Occipital lobe (tissue), 2 donors: ENCODE measurements around the gene OR2AE1. TPM values are rescaled to one million over a fixed set of nuclear protein-coding genes. Genes with fewer than 3 reads are reported as not detected.

Experiments
- DNase-seq: peaks from one replicate; lab custom pipeline; 2025; lab: John Stamatoyannopoulos, UW
- total RNA-seq: library from RNA; depleted of rRNA; stranded (reverse); fragments of >200 nt; gene quantifications from one replicate; pipeline ENCODE4 v1.2.3, GENCODE V29; 2014

OR2AE1 gene
- total RNA-seq, 1 donor from 2014 or later = not detected

GRCh38 chr7:99860281-99861127, 16.3 kb downstream of the OR2AE1 start:
- no peak for DNase-seq

DNA sequence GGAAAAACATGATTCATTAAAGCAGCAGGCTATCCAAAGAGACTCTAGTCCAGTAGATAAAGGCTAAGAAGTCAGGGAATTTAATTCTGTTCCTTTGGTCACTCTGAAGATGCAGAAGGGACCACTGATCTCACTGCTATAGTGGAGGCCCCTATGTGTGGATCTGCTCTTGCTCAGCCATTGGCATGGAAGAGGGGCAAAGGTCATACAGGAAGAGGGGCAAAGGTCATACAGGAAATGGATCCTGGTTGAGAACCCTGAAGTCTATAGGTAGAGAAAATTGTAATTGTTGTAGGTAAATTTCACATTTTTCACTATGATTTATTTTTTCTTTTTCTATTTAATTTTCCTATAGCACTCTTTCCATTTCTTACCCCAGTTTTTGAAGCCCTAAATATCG, 21.6 kb downstream of the OR2AE1 start:
- DNase-seq = no peak

GRCh38 chr7:99848420-99849216, 28.2 kb downstream of the OR2AE1 start:
- no peak for DNase-seq

DNA sequence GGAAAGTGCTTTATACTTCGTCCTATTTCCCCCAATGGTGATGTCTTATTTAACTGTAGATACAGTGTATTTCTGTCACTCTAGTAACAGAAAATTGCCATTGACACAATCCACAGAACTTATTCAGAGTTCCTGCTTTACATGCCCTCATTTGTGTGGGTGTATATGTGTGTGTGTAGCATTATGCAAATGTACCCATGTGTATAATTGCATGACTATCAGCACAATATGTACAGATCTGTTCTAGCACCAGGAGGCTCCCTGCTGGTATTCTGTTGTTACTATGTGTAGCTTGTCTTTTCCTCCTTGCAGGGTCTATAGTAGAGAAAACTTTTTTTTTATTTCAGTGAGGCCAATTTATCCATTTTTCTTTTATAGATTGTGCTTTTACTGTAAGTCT, 32.5 kb downstream of the OR2AE1 start:
- DNase-seq = no peak

DNA sequence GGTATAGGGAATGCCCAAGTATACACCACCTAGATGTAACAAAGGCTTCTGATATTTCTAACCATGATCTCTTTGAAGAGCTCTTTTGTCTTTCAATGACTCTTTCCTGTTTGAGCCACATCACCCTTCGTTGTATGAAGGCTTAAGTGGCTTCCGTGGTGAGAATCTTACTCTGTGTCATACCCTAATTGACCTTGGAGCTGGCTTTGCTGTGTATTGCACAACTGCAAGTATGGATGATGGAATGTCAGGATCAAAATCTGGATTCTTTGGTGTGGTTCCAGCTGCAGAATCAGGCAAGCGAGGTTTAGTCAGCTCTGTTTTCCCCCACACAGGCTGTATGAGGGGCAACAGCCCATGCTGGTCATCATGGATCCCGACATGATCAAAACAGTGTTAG, 33.0 kb downstream of the OR2AE1 start:
- DNase-seq = no peak

DNA sequence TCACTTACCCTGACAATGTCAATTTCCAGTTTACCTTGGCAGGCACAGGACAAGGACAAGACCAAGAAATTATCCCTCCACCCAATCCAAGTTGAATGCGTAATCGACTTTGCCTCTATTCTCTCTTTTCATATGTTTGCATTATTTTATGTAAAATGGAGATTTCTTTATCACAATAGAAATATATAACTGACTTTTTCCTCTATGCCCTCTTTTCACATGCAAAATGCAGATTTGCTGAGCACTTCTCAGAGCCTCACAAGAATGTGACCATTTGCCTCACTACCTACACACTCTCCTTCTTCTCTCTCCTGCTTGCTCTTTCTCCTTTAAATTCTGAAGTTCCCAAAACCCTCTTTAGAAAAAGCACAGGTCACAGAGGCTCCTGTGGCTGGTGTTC, 33.9 kb downstream of the OR2AE1 start:
- DNase-seq = no peak

- no peak for DNase-seq
Observed at GRCh38 chr7:99840136-99840869, 36.5 kb downstream of the OR2AE1 start.

- DNase-seq = no peak
Observed at GRCh38 chr7:99839287-99840021, 37.4 kb downstream of the OR2AE1 start.

DNA sequence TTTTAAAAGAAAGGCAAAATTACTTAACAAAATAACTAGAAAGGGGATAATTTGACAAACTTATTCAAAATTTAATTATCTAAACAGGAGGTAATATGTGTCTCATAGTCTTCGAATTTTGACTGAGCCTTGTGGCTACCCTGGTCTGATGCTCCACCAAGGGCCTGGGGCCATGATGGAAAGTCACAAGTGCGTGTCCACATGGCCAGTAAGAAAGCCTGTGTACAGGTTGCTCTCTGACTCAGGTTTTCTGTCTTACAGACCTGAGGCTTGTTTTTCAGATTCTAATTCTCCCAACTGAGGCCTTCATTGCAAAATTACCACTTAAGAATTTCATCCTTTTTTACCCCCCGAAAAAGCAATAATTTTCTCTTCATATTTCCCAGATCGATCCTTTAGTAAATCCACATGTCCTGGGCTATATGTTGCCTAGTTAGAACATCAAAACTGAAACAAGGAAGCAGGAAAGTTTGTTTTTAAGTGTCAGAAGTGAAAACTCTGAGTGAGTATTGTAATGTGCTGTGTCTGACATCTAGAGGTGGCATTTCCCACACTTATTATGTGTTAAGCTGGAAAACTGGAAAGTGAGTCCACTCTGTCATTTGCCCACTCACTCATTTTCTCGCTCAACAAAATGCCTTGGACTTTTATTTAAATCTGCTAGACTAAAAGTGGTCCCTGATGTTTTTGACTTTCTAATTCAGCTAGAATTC, 39.0 kb downstream of the OR2AE1 start:
- DNase-seq = no peak

- DNase-seq = no peak
Observed at GRCh38 chr7:99835189-99835588, 41.6 kb downstream of the OR2AE1 start.

DNA sequence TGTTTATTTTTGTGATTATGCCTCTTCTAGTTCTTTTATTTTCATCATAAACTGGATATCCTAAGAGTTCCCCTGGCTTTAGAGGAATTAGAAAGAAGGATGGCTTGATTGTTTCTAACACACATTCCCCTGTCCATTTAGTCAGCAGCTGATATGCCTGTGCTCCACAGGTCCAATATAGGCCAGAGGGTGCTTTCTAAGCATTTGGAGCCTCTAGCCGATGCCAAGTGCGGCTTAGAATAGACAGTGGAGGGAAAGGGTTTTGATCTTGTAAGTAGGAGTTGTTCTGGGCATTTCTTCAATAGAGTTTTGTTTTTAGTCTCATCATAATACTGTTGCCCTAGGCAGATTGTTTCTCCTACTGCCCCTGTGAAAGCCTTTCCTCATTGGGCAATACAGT, 42.5 kb downstream of the OR2AE1 start:
- DNase-seq = no peak

DNA sequence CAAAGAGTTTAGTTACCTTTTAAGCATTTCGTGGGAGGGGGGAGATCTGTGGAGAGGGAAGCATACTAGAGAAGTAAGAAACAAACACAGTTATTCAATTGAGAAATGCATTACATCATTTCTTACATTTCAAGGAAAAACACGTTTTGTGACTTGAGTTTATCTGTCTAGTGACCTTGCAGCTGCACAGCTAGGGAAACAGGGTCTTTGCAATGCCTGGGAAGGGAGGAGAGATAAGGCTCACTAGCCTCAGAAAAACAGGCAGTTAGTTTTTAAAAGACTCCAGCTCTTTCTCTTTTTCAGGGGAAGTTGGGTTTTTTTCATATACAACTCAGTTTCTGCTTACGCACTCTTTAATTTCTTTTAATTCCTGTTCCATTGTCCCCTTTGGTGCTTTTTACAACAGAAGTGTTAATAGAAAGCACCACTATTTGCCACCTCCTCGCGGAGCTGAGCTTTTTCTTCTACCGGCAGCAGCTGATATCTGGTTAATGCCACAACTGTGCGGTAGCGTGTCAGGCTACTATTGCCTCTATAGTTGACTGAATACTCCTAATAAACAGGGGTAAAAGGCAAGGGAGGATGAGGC, 43.5 kb downstream of the OR2AE1 start:
- no peak for DNase-seq

DNA sequence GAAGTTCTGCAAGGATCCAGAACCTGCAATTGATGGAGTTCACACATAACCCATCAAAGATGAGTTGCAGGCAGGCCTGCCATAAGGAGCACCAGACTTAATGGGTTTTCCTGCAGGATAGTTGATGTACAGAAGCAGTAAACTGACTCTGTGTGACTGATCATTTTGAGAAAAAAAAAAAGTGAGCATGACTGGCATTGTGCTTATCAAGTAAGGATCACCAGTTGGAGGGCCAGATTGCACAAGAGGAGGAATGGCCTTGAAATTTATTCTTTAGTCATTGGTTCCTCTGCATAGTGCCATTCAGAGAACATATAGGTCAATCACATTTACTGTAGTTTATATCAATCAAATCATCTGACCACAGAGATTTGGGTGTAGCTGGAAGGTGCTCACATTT, 45.2 kb downstream of the OR2AE1 start:
- DNase-seq = no peak

GRCh38 chr7:99829524-99830160, 47.2 kb downstream of the OR2AE1 start:
- DNase-seq = no peak

GRCh38 chr7:99828811-99829210, 48.0 kb downstream of the OR2AE1 start:
- no peak for DNase-seq

GRCh38 chr7:99827040-99827778, 49.6 kb downstream of the OR2AE1 start:
- no peak for DNase-seq
